ENCODE results near the gene GMDS.

GRCh38 chr6:2272696-2273095, 27.3 kb upstream of the GMDS start:
- no peak for TF ChIP-seq CTCF (IDR thresholded peaks at IDR 0.05)
- no peak for TF ChIP-seq POLR2A (IDR thresholded peaks at IDR 0.05)
- TF ChIP-seq POLR2AphosphoS5 (IDR thresholded peaks at IDR 0.05; ENCODE audit: insufficient read depth in 1 of 2, low read depth in 1 of 2): no peak

Data from vagina (tissue), 2 donors.